Muscle of back (tissue), 11 donors: Measurements from ENCODE around the gene CCRL2. TPM values are rescaled to one million over a fixed set of nuclear protein-coding genes. Genes with fewer than 3 reads are reported as not detected.
"Not testable (repeated sequence)": the region's sequence is repeated elsewhere in the genome, so short reads cannot be mapped to it uniquely, and the experiment has no call there.

Experiments used
- DNase-seq, 3 donors: peaks; one replicate each; pipeline versions ENCODE4 v3.0.0 to v3.0.0-alpha.2; 2013
- polyA plus RNA-seq, 10 donors: library from polyadenylated mRNA; unstranded; fragments of 120-200 nt; gene quantifications; one replicate each; pipeline ENCODE4 v1.2.1, GENCODE V29; 2013; ENCODE audit not compliant: insufficient read length in 10 of 10

The CCRL2 gene
- polyA plus RNA-seq, 10 donors = 0.35 to 0.78 (median 0.59) TPM

DNA sequence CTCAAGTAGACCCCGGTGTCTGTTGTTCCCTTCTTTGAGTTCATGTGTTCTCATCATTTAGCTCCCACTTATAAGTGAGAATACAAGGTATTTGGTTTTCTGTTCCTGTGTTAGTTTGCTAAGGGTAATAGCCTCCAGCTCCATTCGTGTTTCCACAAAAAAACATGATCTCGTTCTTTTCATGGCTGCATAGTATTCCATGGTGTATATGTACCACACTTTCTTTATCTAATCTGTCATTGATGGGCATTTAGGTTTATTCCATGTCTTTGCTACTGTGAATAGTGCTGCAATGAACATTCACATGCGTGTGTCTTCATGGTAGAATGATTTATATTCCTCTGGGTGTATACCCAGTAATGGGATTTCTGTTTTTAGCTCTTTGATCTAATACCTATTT, 4.2 kb upstream of the CCRL2 start:
- not testable (repeated sequence) for DNase-seq

DNA sequence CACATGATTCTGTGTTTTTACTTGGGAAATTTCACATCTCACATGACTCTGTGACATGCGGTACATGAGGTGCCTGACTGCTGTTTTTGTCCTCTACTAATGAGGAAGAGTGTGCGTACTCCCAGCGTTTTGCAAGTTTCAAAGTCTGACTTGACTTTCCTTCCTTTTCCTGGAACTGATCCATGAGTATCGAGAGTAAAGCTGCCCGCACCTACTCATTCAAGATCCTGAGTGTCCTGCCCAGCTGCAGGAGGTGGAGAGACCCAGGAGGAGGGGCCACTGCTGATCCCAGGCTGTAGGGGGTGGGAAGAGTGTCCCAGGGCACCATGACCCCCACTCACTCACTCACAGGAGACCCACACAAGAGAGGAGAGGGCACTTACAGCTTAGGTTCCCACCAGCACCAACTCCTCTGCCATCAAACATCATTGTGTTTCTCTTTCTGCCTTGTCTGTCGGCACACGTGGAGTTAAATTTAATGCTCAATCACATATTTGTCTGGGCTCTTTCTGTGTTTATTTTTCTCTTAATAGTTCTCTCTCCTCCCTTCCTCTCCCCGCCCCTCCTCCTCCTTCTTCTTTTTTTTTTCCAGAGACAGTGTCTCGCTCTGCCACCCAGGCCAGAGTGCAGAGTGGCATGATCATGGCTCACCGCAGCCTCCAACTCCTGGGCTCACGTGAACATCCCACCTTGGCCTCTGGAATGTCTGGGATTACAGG, 1.6 kb upstream of the CCRL2 start:
- peak in 1 of 3 donors; percentile 40 for DNase-seq

DNA sequence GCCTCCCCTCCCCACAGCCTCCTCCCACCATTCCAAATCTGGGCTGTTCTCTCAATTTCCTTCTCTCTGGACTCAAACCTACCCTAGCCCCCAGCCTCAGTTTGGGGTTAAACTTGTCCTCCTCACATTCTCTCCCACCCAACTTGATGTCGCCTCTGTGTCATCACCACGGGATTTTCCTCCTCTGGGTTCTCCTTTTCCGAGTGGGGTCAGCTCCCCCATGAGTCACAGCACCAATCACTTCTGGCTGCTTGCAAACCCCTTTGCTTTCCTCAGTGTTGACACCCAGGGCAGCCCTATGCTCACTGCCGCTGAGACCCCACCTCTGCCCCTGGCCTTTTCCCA, 644 bp upstream of the CCRL2 start:
- DNase-seq = peak in 1 of 3 donors; percentile 33

DNA sequence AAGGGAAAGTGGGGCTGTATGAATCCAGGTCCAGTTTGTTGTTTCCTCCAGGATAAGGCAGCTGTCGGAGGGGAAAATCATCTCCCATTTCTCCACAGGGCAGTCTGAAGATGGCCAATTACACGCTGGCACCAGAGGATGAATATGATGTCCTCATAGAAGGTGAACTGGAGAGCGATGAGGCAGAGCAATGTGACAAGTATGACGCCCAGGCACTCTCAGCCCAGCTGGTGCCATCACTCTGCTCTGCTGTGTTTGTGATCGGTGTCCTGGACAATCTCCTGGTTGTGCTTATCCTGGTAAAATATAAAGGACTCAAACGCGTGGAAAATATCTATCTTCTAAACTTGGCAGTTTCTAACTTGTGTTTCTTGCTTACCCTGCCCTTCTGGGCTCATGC, 911 bp downstream of the CCRL2 start:
- DNase-seq = peak; percentile 37 to 57 (median 38)

DNA sequence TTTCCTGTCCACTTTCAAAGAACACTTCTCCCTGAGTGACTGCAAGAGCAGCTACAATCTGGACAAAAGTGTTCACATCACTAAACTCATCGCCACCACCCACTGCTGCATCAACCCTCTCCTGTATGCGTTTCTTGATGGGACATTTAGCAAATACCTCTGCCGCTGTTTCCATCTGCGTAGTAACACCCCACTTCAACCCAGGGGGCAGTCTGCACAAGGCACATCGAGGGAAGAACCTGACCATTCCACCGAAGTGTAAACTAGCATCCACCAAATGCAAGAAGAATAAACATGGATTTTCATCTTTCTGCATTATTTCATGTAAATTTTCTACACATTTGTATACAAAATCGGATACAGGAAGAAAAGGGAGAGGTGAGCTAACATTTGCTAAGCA, 1.8 kb downstream of the CCRL2 start:
- no peak for DNase-seq

DNA sequence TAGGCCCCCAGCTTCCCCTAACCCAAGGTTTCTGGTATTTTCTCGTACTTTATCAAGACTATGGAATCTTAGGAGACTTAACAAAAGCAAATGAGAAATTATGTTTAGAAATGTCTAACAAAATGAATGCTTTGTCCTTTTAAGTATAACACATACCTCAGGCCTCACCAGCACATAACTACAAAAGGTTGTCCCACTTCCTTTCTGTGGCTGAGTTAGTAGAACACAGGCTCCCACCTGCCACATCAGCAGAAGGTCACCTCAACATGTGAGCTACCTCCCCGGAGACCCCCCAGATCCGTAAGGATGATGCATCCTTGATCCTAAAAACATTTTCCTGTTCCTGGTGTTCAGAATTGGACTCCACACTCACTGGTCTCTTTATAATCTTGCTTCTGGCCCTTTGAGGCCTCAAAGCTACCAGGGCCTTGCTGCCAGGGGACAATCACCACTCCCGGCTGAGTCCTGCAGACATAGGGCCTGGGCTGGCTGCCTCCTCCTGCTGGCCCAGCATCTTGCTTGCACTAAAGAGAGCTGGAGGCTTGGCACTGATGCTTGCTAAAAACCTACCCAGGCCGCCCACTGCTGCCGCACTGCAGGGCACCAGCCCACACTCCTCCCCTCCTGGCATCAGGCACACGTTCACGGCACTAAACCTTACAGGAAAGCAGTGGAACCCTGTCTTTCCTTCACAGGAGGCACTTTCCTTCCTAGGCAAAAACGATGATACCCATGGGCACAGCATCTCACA, 2.9 kb downstream of the CCRL2 start:
- DNase-seq = no peak

DNA sequence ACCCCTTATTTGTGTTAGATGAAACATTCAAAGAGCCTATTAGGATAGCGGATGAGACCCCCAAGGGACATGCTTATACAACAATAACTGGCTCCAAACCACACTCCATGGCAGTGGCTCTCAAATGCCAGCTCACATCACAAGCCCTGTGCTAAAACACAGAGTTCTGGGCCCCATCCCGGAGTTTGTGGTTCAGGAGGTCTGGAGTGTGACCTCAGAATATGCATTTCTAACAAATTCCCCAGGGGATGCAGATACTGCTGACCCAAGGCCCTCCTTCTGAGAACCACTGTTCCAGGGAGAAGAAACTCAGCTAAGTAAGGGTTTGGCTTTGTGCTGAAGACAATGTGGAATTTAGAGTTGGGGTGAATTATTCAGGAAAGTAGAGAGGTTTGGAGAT, 3.6 kb downstream of the CCRL2 start:
- no peak for DNase-seq

DNA sequence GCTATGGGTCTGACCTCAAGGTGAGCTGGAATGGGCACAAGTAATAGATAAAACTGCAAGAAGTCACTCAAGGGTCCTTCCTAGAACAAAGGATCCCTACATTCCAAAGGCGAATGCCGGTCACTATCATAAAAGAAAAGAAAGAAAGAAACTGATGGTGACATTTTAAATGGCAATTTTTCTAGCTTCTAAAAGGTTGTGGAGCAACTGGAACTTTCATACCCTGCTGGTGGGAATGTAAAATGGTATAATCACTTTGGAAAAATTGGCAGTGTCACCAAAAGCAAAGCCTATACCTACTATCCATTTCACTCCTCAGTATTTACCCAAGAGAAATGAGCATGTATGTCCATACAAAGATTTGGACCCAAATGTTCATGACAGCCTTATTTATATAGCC, 4.2 kb downstream of the CCRL2 start:
- no peak for DNase-seq

DNA sequence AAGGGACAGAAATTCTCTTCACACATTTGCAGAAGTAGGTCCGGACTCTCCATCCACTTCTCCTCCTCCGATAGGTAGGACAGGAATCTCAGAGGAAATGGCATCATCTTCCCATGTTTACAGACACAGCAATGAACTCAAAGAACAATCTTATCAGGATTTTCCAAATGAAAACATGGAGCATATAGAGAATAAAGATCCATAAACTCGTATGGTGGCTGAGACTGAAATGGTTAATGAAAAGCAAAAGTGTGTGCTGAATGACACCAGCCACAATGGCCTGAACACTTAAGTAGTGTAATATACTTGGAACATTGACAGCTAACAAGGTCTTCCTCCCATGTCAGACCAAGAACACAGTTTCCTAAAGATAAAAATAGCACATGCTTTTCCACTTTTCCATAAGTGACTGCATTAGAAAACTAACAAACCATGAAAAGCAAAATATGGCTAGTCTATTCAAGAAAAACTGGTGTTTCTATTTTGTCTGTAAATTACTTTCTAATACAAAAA, 5.8 kb downstream of the CCRL2 start:
- DNase-seq = peak in 1 of 3 donors; percentile 11

DNA sequence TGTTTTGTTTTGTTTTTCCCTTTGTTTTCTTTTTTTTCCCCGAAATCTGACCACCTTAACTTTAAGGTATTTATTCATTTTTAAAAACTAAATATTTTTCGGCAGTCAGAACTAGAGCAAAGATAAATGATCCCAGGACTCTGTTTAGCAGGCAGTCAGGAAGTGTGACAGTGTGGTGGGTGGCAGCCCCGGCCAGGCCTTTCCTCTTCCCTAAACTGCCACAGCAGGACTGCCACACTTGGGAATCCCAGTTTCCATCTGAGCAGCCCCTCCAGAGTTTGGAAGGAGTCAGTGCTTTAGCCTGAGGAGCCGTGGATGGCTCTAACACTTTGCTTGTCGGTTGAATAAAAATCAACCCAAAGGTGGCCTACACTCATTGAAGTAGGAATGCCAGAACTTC, 6.9 kb downstream of the CCRL2 start:
- DNase-seq = no peak

DNA sequence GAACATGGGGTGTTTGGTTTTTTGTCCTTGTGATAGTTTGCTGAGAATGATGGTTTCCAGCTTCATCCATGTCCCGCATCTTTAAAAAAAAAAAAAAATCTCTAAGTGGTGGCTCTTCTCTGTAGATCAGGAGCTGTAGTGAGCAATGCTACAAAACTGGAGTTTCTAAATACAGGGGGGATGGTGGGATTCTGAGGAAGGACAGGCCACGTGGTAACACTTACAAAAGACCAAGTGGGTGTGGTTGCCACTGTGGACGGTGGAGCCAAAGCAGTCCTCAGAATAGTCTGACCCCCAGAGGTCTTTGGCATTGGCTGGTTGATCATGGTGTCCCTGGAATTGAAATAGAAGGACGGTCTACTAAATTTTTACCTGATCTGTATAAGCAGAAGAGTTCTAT, 7.7 kb downstream of the CCRL2 start:
- no peak for DNase-seq

DNA sequence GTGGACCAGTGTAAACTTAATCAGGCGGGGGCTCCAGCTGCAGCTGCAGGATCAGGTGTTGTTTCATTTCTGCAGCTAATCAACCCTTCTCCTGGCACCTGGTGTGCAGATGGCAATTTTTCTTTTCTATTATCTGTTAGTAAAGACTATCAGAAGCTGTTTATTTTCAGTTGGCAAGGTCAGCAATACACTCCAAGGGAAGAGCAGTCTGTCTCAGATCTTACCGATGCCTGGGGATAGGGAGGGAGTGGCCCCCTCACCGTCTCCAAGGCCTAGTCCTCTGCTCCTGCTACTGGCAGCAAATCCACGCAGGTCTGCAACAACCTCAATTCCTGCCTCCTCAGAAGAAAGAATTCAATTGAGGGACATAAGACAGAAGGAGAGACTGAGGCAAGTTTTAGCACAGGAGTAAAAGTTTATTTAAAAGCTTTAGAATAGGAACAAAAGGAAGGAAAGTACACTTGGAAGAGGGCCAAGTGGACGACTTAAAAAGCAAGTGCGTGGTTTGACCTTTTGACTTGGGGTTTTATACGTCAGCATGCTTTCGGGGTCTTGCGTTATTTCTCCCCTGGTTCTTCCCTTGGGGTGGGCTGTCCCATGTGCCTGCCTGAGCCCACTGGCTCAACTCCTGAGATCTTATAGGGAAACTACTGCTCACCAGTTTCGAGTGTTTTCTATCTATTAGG, 9.2 kb downstream of the CCRL2 start:
- DNase-seq = no peak

DNA sequence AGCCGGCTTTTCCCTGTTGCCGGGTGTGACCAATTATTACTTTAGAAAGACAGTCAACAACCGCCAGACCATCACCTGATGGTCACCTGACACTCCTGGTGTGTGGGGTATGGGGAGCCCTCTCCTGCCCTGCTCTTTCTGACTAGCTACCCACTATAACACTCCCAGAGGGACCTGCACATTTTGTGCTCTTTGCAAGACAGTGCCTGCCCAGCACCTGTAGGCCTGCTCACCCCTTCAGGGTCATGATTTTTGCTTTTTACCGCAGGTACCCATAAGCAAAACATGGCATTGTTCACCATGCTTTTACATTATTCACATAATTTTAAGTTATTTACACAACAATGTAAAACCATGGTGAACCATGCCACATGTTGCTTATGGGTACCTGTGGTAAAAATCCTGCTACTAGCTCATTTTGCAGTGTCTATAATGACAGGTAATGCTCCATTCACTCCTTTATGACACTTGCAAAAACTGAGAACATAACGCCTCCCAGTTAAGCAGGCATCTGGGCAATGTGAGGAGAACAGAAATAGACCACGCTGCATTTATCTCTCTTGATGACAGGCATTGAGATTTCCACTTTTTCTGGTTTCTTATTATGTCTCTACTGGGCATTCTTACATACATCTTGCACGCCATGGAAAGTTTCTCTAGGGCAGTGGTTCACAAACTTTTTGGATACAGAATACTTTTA, 9.9 kb downstream of the CCRL2 start:
- no peak for DNase-seq

DNA sequence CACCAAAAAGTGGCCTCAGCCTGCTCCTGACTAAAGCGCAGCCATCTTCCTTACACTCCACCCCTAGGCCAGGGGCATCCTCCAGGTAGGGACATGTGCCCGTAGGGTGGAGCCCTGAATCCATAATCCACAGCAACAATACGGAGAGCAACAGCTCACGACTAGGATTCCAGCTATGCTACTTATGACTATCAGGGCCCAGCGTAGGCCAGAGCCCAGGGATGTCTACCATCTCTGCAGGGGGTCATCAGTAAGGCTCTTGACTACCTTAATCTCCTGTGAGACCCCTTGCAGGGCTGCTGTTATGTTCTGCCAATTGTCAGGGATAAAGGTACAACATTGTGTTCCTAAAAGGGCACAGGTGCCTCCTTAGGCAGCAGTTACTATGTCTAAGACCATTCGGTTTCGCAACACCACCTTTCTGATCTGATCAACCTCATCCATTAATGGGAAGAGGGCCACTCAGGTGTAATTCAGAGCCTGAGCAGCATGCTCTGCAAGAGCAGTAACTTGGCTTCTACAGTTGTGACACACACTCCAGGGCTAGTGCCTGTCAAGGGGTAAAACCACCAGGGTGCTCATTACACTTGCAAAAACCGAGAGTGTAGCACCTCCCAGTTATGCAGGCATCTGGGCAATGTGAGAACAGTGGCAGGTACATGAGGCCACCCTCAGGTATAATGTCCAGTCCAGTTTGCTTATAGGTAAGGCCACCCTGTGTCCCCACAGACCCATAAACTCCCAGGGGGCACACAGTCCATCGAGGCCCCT, 11.0 kb downstream of the CCRL2 start:
- DNase-seq = no peak

DNA sequence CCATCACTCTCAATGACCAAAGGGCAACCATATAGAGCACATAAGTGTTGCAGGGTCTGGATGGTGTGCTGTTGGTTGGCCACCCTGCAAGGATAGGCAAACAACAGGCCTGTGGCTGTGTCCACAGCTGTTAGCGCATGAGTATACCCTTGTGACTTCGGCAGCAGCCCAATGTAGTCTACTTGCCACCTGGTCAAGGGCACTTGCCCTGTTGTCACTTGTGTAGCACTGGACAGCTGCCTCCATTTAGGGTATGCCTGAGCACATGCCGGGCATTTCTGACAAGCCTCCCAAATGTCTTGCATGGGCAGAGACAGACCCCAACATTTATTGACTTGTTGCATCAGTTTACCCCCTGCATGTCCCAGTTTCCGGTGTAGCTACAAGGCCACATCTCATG, 12.8 kb downstream of the CCRL2 start:
- no peak for DNase-seq

DNA sequence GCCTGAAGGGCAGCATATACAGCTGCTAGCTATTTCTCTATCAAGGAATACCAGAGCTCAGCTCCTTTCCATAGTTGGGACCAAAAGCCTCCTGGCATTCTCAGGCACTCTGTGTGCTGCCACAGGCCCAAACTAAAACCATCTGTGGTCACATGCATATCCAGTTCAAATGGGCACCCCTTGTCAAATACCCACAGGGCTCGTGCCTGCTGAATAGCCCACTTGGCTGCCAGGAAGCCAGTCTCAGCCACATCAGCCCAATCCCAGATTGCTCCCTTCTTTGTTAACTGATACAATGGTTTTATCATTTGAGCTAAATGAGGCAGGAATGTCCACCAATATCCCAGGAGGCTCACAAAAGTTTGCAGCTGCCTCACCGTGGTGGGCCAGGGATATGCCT, 13.9 kb downstream of the CCRL2 start:
- no peak for DNase-seq

DNA sequence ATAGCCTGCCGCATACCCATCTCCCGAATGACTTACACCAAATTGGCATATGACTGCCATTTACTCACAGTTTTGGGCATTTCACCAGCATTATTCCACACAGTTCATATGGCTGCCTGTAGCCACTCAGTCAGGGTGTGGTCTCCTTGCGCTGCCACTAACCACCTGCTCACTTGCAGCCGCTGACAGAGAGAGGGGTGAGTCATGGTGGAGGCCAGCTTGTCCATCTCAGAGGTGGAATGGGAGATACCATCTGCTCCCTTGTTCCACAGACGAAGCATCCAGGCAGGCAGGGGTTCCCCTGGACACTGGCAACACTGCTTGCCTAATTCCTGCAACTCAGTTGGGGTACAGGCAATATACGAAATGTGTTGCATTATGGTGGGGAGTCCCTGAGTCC, 15.6 kb downstream of the CCRL2 start:
- DNase-seq = no peak

DNA sequence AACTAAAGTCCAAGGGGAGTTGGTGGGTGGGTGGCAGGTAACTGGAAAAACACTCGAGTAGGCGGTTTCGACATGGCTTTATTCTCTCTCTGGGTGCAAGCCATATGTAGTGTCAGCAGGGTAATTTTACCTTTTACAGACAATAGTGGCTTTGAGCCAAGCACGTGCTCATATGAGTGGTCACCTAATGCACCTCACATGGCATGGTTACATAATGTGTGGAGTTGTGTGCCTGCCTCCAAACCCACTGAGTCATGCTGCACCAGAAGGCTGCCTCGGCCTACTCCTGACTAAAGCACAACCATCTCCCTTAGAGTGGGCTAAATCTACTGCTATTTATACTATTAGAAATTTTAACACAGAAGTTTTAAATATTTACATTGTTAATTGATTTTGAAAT, 16.5 kb downstream of the CCRL2 start:
- DNase-seq = no peak

DNA sequence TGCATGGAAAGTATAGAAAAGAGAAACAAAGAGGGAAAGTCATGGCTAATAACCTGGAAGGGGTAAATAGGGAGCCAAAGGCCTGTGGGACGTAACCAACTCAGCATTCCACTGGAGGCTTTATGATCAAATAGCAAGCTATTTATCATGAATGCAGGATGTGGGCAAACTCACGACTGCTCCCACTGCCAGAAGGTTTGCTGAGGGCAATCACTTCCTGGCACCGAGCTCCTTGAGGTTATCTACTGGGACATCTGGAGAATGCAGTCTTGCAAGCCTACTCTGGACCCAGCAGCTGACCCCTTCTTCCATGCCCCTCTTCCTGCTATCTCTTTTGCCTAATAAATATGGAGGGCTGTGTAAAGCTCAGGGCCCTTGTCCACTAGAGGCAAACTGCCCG, 19.4 kb downstream of the CCRL2 start:
- DNase-seq = not testable (repeated sequence)

DNA sequence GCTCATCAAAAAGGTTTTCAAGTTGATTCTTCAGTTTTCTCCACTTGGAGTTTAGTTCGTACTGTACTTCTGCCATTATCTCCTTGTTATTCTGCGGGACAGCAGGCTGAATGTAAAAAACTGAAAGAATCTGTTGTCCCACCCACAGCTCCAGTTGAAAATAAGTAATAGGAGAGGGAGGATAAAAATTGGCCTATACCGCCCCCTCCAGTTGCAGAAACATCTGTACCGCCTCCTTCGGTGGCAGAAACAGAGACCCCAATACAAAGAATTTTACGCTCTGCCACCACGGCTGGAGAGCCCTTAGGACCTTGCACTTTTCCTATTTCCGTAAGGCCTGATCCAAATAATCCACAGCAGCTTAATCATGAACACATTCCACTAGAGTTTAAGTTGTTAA, 20.3 kb downstream of the CCRL2 start:
- not testable (repeated sequence) for DNase-seq
